HG02938 (cell line): Measurements from ENCODE around the gene PCDHB16.
"Not testable (repeated sequence)": the region's sequence is repeated elsewhere in the genome, so short reads cannot be mapped to it uniquely, and the experiment has no call there.

Experiments
- ATAC-seq: cut with Tn5 transposase; IDR thresholded peaks from one replicate; pipeline ENCODE4 v1.9.1; 2021; ENCODE audit warnings: mild to moderate bottlenecking, moderate library complexity; ENCODE audit not compliant: unreplicated experiment

The PCDHB16 gene

GRCh38 chr5:141224844-141225243 lies 42.7 kb downstream of the PCDHB16 start:
- not testable (repeated sequence) for ATAC-seq

- not testable (repeated sequence) for ATAC-seq
Measured at GRCh38 chr5:141225421-141225820, 43.2 kb downstream of the PCDHB16 start.

GRCh38 chr5:141234109-141234667 lies 52.0 kb downstream of the PCDHB16 start:
- ATAC-seq = no peak
